K562 (cell line): Measurements from ENCODE around the gene CA7. TPM values are rescaled to one million over a fixed set of nuclear protein-coding genes. Genes with fewer than 3 reads are reported as not detected.
A peak's percentile ranks its signal among the peaks of the same experiment; 100 is the strongest.

Experiments used
- ATAC-seq: fragments of 200-7000 bp; cut with Tn5 transposase; 3 replicates; pipeline ENCODE4 v1.9.1; 2020; ENCODE audit warnings: moderate library complexity
- BruUV-seq: library from RNA; stranded (reverse); fragments of 400-500 nt; replicated peaks from 2 replicates; lab custom pipeline; 2021; lab: Mats Ljungman, UMichigan
- CTCF ChIA-PET: fragments of 300-600 bp; formaldehyde crosslinking; extraction: SDS; loops from one replicate; lab custom pipeline; 2021; ENCODE audit warnings: low intra/inter-chr PET ratio; lab: Yijun Ruan, JAX
- POLR2A ChIA-PET: fragments of 300-600, 350-650 bp; sonication (Branson Sonifier 250); formaldehyde crosslinking; extraction: SDS; loops from one replicate; lab custom pipeline; 2021; ENCODE audit warnings: antibody characterized with exemption, inconsistent platforms; lab: Yijun Ruan, JAX
- DNase-seq, 4 experiments: peaks; one replicate each; pipeline versions ENCODE4 v3.0.0 to v3.0.0-alpha.2; 2011 to 2018; ENCODE audit warnings: low spot score in 3 of 4, mixed read lengths in 3 of 4; ENCODE audit errors: extremely low read depth in 1 of 4
- FAIRE-seq: peaks from 2 replicates; lab custom pipeline; 2011; peaks lifted over from hg19 to GRCh38; lab: Jason Lieb, UNC
- H2AFZ ChIP-seq: 2 replicates; pipeline ENCODE4 v1.6.0; 2011; ENCODE audit warnings: low read depth, low read length, control low read depth, inconsistent platforms
- H3K27ac ChIP-seq: fragments of 200-600 bp; 3 replicates; pipeline ENCODE4 v1.8.0; 2011; ENCODE audit warnings: low read depth, mild to moderate bottlenecking, control low read depth, inconsistent platforms, low read length, moderate library complexity, mixed read lengths; ENCODE audit errors: extremely low read depth
- H3K27me3 ChIP-seq, 2 experiments: fragments of 300-600 bp in 1 of 2; 2 replicates in 1 of 2; 3 replicates in 1 of 2; pipeline versions ENCODE4 v1.6.0 to v1.8.0; 2011; ENCODE audit warnings: inconsistent platforms in 2 of 2, low read length in 2 of 2, mild to moderate bottlenecking in 1 of 2, mixed read lengths in 1 of 2, moderate library complexity in 1 of 2; ENCODE audit not compliant: control insufficient read depth in 2 of 2, insufficient read depth in 2 of 2
- H3K36me3 ChIP-seq: fragments of 300-600 bp; 3 replicates; pipeline ENCODE4 v1.8.0; 2011; ENCODE audit warnings: mild to moderate bottlenecking, low read length, inconsistent platforms; ENCODE audit not compliant: control insufficient read depth, insufficient read depth
- H3K4me1 ChIP-seq, 2 experiments: fragments of 200-600 bp in 1 of 2; replicated peaks in 1 of 2; 2 replicates in 1 of 2; 3 replicates in 1 of 2; pipeline versions ENCODE4 v1.5.1 to v1.8.0; 2011; ENCODE audit warnings: inconsistent platforms in 2 of 2, low read length in 2 of 2, mild to moderate bottlenecking in 1 of 2, mixed read lengths in 1 of 2, moderate library complexity in 1 of 2; ENCODE audit not compliant: control insufficient read depth in 2 of 2, insufficient read depth in 2 of 2
- H3K4me2 ChIP-seq: 2 replicates; pipeline ENCODE4 v1.6.1; 2011; ENCODE audit warnings: low read length, control low read depth, inconsistent platforms, mixed read lengths; ENCODE audit not compliant: insufficient read depth
- H3K4me3 ChIP-seq: fragments of 200-600 bp; sonication (generic), shearing (Covaris generic); 2 replicates; pipeline ENCODE4 v1.5.1; 2016; ENCODE audit warnings: control low read depth, inconsistent platforms
- H3K79me2 ChIP-seq: fragments of 200-600 bp; 3 replicates; pipeline ENCODE4 v1.8.0; 2011; ENCODE audit warnings: low read length, inconsistent platforms; ENCODE audit not compliant: control insufficient read depth, insufficient read depth
- H3K9ac ChIP-seq, 2 experiments: 2 replicates each; pipeline versions ENCODE4 v1.6.0 to v1.6.1; 2011; ENCODE audit warnings: low read depth in 2 of 2, low read length in 2 of 2, control low read depth in 1 of 2, inconsistent platforms in 1 of 2, mild to moderate bottlenecking in 1 of 2, mixed read lengths in 1 of 2; ENCODE audit not compliant: insufficient read depth in 1 of 2
- H3K9me1 ChIP-seq: one replicate; pipeline ENCODE4 v1.6.0; 2011; ENCODE audit warnings: inconsistent platforms, mild to moderate bottlenecking, low read length, moderate library complexity; ENCODE audit not compliant: control insufficient read depth, insufficient read depth
- H3K9me3 ChIP-seq: replicated peaks from 2 replicates; pipeline ENCODE4 v1.5.1; 2011; ENCODE audit warnings: low read depth, low read length, inconsistent platforms; ENCODE audit not compliant: control insufficient read depth, insufficient read depth
- H4K20me1 ChIP-seq: replicated peaks from 2 replicates; pipeline ENCODE4 v1.6.1; 2011; ENCODE audit warnings: low read length, inconsistent platforms, mixed read lengths; ENCODE audit not compliant: control insufficient read depth, insufficient read depth
- ARID1B ChIP-seq: fragments of 450-650 bp; IDR thresholded peaks from 2 replicates; pipeline ENCODE4 v1.6.1; 2016; ENCODE audit warnings: antibody characterized with exemption, mild to moderate bottlenecking, inconsistent platforms
- CREBBP ChIP-seq: IDR thresholded peaks from one replicate; pipeline ENCODE4 v1.6.1; 2012; ENCODE audit warnings: low read depth, mild to moderate bottlenecking, control low read depth, inconsistent platforms, low read length
- KDM2B ChIP-seq: fragments of 250-450 bp; sonication (Bioruptor Pico); IDR thresholded peaks from 2 replicates; pipeline ENCODE4 v1.8.0; 2021; ENCODE audit warnings: mild to moderate bottlenecking, moderate library complexity
- KDM5B ChIP-seq: fragments of 200-600 bp; sonication (generic); IDR thresholded peaks from 2 replicates; pipeline ENCODE4 v1.6.1; 2012; ENCODE audit warnings: low read depth, mild to moderate bottlenecking, moderate library complexity, low read length, control low read depth, inconsistent platforms; ENCODE audit not compliant: insufficient replicate concordance
- LARP7 ChIP-seq: fragments of 450-650 bp; IDR thresholded peaks from 2 replicates; pipeline ENCODE4 v1.6.1; 2016
- LEF1 ChIP-seq: fragments of 450-650 bp; IDR thresholded peaks from 2 replicates; pipeline ENCODE4 v1.6.1; 2016; ENCODE audit warnings: mild to moderate bottlenecking
- NFRKB ChIP-seq: fragments of 450-650 bp; IDR thresholded peaks from 2 replicates; pipeline ENCODE4 v1.6.1; 2016; ENCODE audit warnings: low read depth
- NR2C2 ChIP-seq, 2 experiments: fragments of 200-800 bp in 1 of 2; sonication (Bioruptor generic) in 1 of 2; sonication (generic) in 1 of 2; formaldehyde crosslinking in 1 of 2; IDR thresholded peaks; 2 replicates each; pipeline versions ENCODE4 v1.6.1 to v1.8.0; 2016 to 2022; ENCODE audit warnings: mild to moderate bottlenecking in 1 of 2, missing compliant biosample characterization in 1 of 2, missing genetic modification characterization in 1 of 2, missing genetic modification reagents in 1 of 2
- POLR3A ChIP-seq: IDR thresholded peaks from 2 replicates; pipeline ENCODE4 v1.6.1; 2011; ENCODE audit warnings: borderline replicate concordance, mild to moderate bottlenecking, moderate library complexity; ENCODE audit not compliant: insufficient read length, insufficient read depth; ENCODE audit errors: extremely low read depth
- RBFOX2 ChIP-seq: fragments of 200-400 bp; formaldehyde crosslinking; IDR thresholded peaks from 2 replicates; pipeline ENCODE4 v1.6.1; 2017; ENCODE audit warnings: low read depth, mild to moderate bottlenecking, low read length, moderate library complexity
- SMAD4 ChIP-seq: fragments of 250-450 bp; sonication (Bioruptor Pico); conservative IDR thresholded peaks from 2 replicates; pipeline ENCODE4 v1.8.0; 2021; ENCODE audit warnings: inconsistent platforms, mild to moderate bottlenecking, moderate library complexity
- SRF ChIP-seq, 2 experiments: fragments of 250-450, 450-650 bp in 1 of 2; sonication (Bioruptor Pico) in 1 of 2; sonication (generic) in 1 of 2; formaldehyde crosslinking; IDR thresholded peaks; 2 replicates each; pipeline versions ENCODE4 v1.5.0 to v1.5.1; 2020 to 2022; ENCODE audit warnings: mild to moderate bottlenecking in 1 of 2, missing genetic modification reagents in 1 of 2
- STAT5A ChIP-seq: IDR thresholded peaks from 2 replicates; pipeline ENCODE4 v1.6.1; 2012; ENCODE audit warnings: low read length, inconsistent platforms, borderline replicate concordance
- TFAM ChIP-seq: fragments of 250-450 bp; sonication (Bioruptor Pico); conservative IDR thresholded peaks from 2 replicates; pipeline ENCODE4 v1.5.0; 2021; ENCODE audit warnings: mild to moderate bottlenecking, moderate library complexity
- ZBTB1 ChIP-seq: sonication (generic); formaldehyde crosslinking; IDR thresholded peaks from 2 replicates; pipeline ENCODE4 v1.8.1; 2023; ENCODE audit warnings: missing genetic modification reagents, low read depth, mild to moderate bottlenecking, borderline replicate concordance
- ZKSCAN8 ChIP-seq: fragments of 200-800 bp; sonication (Bioruptor generic); IDR thresholded peaks from 2 replicates; pipeline ENCODE4 v1.6.1; 2016; ENCODE audit warnings: missing genetic modification characterization, missing compliant biosample characterization
- WGBS: fragments of 100-300 bp; shearing (Covaris generic); methylation state at CpG from one replicate; pipeline ENCODE4 v1.1.6; 2016; ENCODE audit warnings: low coverage, mixed read lengths; ENCODE audit not compliant: insufficient coverage; ENCODE audit errors: missing lambda C conversion rate; 5-methylcytosine and 5-hydroxymethylcytosine counted together
- in situ Hi-C: fragments of 300-500 bp; cut with MboI; formaldehyde crosslinking; loops from 4 replicates; pipeline ENCODE4 v1.15.0; 2018; ENCODE audit warnings: inconsistent platforms, mixed read lengths
- intact Hi-C: fragments of 100-400 bp; cut with micrococcal nuclease; formaldehyde crosslinking; loops from 2 replicates; pipeline ENCODE4 v1.14.2; 2022
- polyA plus RNA-seq, 8 experiments: library from polyadenylated mRNA; depleted of rRNA in 4 of 8; stranded (reverse) in 5 of 8; unstranded in 3 of 8; fragments of >200 nt; fragmentation: Nextera tagmentation in 2 of 8; fragmentation: Illumina TruSeq in 1 of 8; extraction: Ambion mirVana in 2 of 8; extraction: Trizol in 1 of 8; gene quantifications; 2 replicates each; pipeline versions ENCODE4 v1.2.1 to v1.2.3, GENCODE V29; 2011 to 2014; ENCODE audit warnings: inconsistent platforms in 1 of 8, missing spikeins in 1 of 8
- total RNA-seq, 7 experiments: library from RNA; depleted of rRNA in 6 of 7; stranded (reverse); fragments of >200 nt in 6 of 7; fragmentation: Illumina TruSeq in 2 of 7; extraction: Trizol in 2 of 7; gene quantifications; 2 replicates each; pipeline versions ENCODE4 v1.2.1 to v1.2.3, GENCODE V29; 2011 to 2021; ENCODE audit warnings: low replicate concordance in 1 of 7
- TF ChIP-seq, protein P1 (sequence below): fragments of 200-800 bp; sonication (Bioruptor generic); IDR thresholded peaks from 2 replicates; pipeline ENCODE4 v1.6.1; 2017; ENCODE audit warnings: missing genetic modification characterization, missing compliant biosample characterization
- TF ChIP-seq, protein P2 (sequence below): IDR thresholded peaks from 2 replicates; pipeline ENCODE4 v1.6.1; 2011; ENCODE audit not compliant: insufficient read length; ENCODE audit errors: extremely low read depth

The CA7 gene
- total and polyA plus RNA-seq, 9 of the 15 experiments (the other 6 are each of a cell fraction or from before 2014, with no cell fraction given) = 0.03 to 0.07 (median 0.05) TPM; not detected in 5

- 7% methylated on average over 9 of the region's 9 CpGs for WGBS
- Histone ChIP-seq H3K4me3 (peak overlapping the region; percentile 30; the same call in 1 of the 2 replicates), H3K9ac (peak overlapping the region; percentile 89 to 95), H3K36me3 (no peaks in the 10 kb centered on the region), H3K27ac (peak overlapping the region; percentile 87), H3K9me1 (no peaks in the 10 kb centered on the region), H3K27me3 (no peaks in the 10 kb centered on the region), H3K4me1 (peaks cover 32 to 63% of the 10 kb centered on the region in 2 experiments), H3K9me3 (no peaks in the 10 kb centered on the region), H3K4me2 (peak overlapping the region; percentile 77), H2AFZ (peak overlapping the region; percentile 78), H4K20me1 (no peaks in the 10 kb centered on the region), H3K79me2 (no peaks in the 10 kb centered on the region)
- peak; percentile 82 to 97 (median 90) for DNase-seq
- in situ Hi-C loops (loop anchor here (5.0 kb wide), 1 partner anchor 32 kb away; the partner anchor contains the start of gene CIAO2B), intact Hi-C loops (loop anchor here (5.0 kb wide), 2 partner anchors 47 to 117 kb away; no protein-coding TSS in a partner anchor)
- TSS peak; percentile 98 for BruUV-seq
- peak; percentile 88 for ATAC-seq
- ChIA-PET CTCF (no interaction called here), POLR2A (interaction anchor here (0.5 to 1.5 kb wide), 18 partner anchors 11 to 1244 kb away, joined by 3 to 9 read pairs (median 3); partner anchors contain the start of gene CIAO2B)
- peak; percentile 95 for FAIRE-seq
- TF ChIP-seq ZBTB1 (CRISPR knock-in tag) = no peak
- TF ChIP-seq POLR3A = no peak
- no peak for TF ChIP-seq TFAM (CRISPR knock-in tag)
- TF ChIP-seq NFRKB = peak; percentile 83
- TF ChIP-seq, protein P1, sequence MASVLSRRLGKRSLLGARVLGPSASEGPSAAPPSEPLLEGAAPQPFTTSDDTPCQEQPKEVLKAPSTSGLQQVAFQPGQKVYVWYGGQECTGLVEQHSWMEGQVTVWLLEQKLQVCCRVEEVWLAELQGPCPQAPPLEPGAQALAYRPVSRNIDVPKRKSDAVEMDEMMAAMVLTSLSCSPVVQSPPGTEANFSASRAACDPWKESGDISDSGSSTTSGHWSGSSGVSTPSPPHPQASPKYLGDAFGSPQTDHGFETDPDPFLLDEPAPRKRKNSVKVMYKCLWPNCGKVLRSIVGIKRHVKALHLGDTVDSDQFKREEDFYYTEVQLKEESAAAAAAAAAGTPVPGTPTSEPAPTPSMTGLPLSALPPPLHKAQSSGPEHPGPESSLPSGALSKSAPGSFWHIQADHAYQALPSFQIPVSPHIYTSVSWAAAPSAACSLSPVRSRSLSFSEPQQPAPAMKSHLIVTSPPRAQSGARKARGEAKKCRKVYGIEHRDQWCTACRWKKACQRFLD (CRISPR knock-in tag) = peak; percentile 76; the same call in 1 of the 2 replicates
- peak; percentile 61; the same call in 1 of the 2 replicates for TF ChIP-seq SMAD4 (CRISPR knock-in tag)
- peak; percentile 66 for TF ChIP-seq KDM5B
- peak; percentile 78 for TF ChIP-seq RBFOX2
- peak; percentile 84 for TF ChIP-seq ARID1B
- TF ChIP-seq LARP7 = 0 out of 2 replicates have a peak, but pooled peaks have one; percentile 26
- no peak for TF ChIP-seq KDM2B (CRISPR knock-in tag)
- TF ChIP-seq STAT5A = 0 out of 2 replicates have a peak, but pooled peaks have one; percentile 44
- TF ChIP-seq CREBBP = no peak
- peak; percentile 43; the same call in 1 of the 2 replicates for TF ChIP-seq NR2C2 (CRISPR knock-in tag; IDR thresholded peaks at IDR 0.05)
- TF ChIP-seq NR2C2 (tag; IDR thresholded peaks at IDR 0.05) = peak; percentile 92
- no peak for TF ChIP-seq SRF (CRISPR knock-in tag; IDR thresholded peaks at IDR 0.05)
- TF ChIP-seq, protein P2, sequence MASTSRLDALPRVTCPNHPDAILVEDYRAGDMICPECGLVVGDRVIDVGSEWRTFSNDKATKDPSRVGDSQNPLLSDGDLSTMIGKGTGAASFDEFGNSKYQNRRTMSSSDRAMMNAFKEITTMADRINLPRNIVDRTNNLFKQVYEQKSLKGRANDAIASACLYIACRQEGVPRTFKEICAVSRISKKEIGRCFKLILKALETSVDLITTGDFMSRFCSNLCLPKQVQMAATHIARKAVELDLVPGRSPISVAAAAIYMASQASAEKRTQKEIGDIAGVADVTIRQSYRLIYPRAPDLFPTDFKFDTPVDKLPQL = peak; percentile 85
- peak; percentile 99 for TF ChIP-seq LEF1
- TF ChIP-seq ZKSCAN8 (CRISPR knock-in tag) = peak; percentile 26; the same call in 1 of the 2 replicates
Measured at GRCh38 chr16:66899945-66900710, 55.9 kb downstream of the CA7 start.
